ENCODE data around the gene RHOB. TPM values are rescaled to one million over a fixed set of nuclear protein-coding genes. Genes with fewer than 3 reads are reported as not detected.

RHOB gene
- total RNA-seq, 1 experiment from 2014 or later, result 28.1 TPM

DNA sequence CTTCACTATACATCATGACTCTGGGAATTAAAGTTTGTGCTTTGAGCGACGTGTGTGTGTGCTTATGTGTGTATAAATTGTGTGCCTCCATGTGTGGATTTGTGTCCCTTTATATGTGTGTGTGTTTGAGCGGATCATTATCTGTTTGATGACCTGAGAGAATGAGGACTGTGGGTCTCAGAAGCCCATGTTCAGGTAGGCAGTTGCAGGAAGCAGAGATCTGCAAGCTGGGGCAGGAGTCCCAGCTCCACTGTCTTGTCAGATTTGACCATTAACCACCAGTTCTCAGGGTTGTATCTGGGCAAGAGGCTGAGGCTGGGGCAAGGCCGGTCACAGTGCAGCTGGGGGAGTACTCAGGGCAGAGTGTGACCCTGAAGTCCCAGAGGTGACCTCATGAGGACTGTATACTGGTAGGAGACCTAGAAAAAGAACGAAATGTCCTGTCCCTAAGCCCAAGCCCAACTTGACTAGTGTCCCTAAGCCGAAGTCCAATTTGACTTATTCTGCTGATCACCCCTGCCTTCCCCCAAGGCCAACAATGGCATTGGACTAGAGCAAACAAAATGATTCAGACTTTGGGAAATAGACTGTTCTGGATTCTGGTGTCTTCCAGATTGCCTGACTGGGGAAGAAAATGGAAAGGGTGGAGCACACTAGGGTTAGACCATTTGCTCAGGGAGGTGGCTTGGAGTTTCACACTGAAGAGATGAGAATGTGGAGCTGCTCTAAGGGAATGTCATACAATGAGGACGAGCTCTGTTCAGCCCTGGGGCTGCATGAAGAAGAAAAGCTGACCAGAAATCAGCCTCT is 28.1 kb downstream of the RHOB start:
- no peak for DNase-seq (ENCODE audit: unreplicated experiment)
- no peaks in the 10 kb centered on the region for H3K36me3 Mint-ChIP-seq (ENCODE audit: insufficient read depth, unreplicated experiment)
- H3K4me1 Mint-ChIP-seq (ENCODE audit: insufficient read depth, unreplicated experiment), result peaks cover 5% of the 10 kb centered on the region
- no peak for TF ChIP-seq CTCF (IDR thresholded peaks at IDR 0.05; ENCODE audit: unreplicated experiment)
- ChIA-PET POLR2A (no interaction called here), CTCF (interaction anchor here (0.7 kb wide), 3 partner anchors 108 to 348 kb away, joined by 3 to 6 read pairs (median 4); partner anchors contain the start of gene LDAH)
- H3K9me3 Mint-ChIP-seq (ENCODE audit: unreplicated experiment), result no peaks in the 10 kb centered on the region
- no peak overlapping the region for H3K4me3 Mint-ChIP-seq (ENCODE audit: unreplicated experiment)
- no peak overlapping the region for H3K27ac Mint-ChIP-seq (ENCODE audit: low read depth, unreplicated experiment)
- intact Hi-C loops (cut with micrococcal nuclease), result no loop called here
- no peaks in the 10 kb centered on the region for H3K27me3 Mint-ChIP-seq (ENCODE audit: insufficient read depth, unreplicated experiment)
- no TSS peak for BruUV-seq (replicated peaks)

- Mint-ChIP-seq H3K27me3 (ENCODE audit: insufficient read depth, unreplicated experiment) (no peaks in the 10 kb centered on the region), H3K4me1 (ENCODE audit: insufficient read depth, unreplicated experiment) (peaks cover 5% of the 10 kb centered on the region), H3K27ac (ENCODE audit: low read depth, unreplicated experiment) (no peak overlapping the region), H3K9me3 (ENCODE audit: unreplicated experiment) (no peaks in the 10 kb centered on the region), H3K36me3 (ENCODE audit: insufficient read depth, unreplicated experiment) (no peaks in the 10 kb centered on the region), H3K4me3 (ENCODE audit: unreplicated experiment) (no peak overlapping the region)
- POLR2A ChIA-PET, result interaction anchor here (1.0 kb wide), 1 partner anchor 11 kb away, joined by 5 read pairs; no protein-coding TSS in a partner anchor
- DNase-seq (ENCODE audit: unreplicated experiment), result no peak
- no peak for TF ChIP-seq CTCF (IDR thresholded peaks at IDR 0.05; ENCODE audit: unreplicated experiment)
- intact Hi-C loops (cut with micrococcal nuclease), result no loop called here
- CTCF ChIA-PET, result interaction anchor here (0.7 kb wide), 2 partner anchors 168 to 347 kb away, joined by 3 to 6 read pairs; partner anchors contain the start of gene LDAH
- BruUV-seq (replicated peaks), result no TSS peak
These were observed 28.7 kb downstream of the RHOB start for GRCh38 chr2:20475567-20475952.

DNA sequence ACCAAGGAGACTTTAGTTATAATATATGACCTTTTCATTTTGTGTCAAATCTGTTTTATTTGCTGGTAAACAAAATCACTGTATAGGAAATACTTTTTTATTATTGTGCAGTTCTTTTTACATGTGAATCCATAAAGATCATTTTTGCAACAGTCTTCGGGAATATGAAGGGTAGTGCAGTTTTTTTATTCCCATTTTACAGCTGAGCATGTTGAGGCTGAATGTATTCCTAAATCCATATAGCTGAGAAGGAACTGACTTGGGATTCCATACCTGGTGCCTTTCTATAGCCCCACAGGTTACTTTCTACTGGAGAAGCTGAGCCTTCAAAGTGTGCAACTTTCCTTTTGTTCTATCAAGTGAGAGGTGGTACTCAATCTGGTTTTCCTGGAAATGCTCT is 29.6 kb downstream of the RHOB start:
- H3K36me3 Mint-ChIP-seq (ENCODE audit: insufficient read depth, unreplicated experiment), result no peaks in the 10 kb centered on the region
- no peak overlapping the region for H3K27ac Mint-ChIP-seq (ENCODE audit: low read depth, unreplicated experiment)
- no peaks in the 10 kb centered on the region for H3K9me3 Mint-ChIP-seq (ENCODE audit: unreplicated experiment)
- ChIA-PET CTCF (interaction anchor here (0.6 to 1.8 kb wide), 3 partner anchors 9 to 487 kb away, joined by 3 to 4 read pairs (median 4); no protein-coding TSS in a partner anchor), POLR2A (interaction anchor here (1.0 kb wide), 1 partner anchor 10 kb away, joined by 5 read pairs; no protein-coding TSS in a partner anchor)
- no TSS peak for BruUV-seq (replicated peaks)
- peaks cover 5% of the 10 kb centered on the region for H3K4me1 Mint-ChIP-seq (ENCODE audit: insufficient read depth, unreplicated experiment)
- H3K27me3 Mint-ChIP-seq (ENCODE audit: insufficient read depth, unreplicated experiment), result no peaks in the 10 kb centered on the region
- no peak overlapping the region for H3K4me3 Mint-ChIP-seq (ENCODE audit: unreplicated experiment)
- intact Hi-C loops (cut with micrococcal nuclease), result no loop called here
- DNase-seq (ENCODE audit: unreplicated experiment), result no peak
- no peak for TF ChIP-seq CTCF (IDR thresholded peaks at IDR 0.05; ENCODE audit: unreplicated experiment)

DNA sequence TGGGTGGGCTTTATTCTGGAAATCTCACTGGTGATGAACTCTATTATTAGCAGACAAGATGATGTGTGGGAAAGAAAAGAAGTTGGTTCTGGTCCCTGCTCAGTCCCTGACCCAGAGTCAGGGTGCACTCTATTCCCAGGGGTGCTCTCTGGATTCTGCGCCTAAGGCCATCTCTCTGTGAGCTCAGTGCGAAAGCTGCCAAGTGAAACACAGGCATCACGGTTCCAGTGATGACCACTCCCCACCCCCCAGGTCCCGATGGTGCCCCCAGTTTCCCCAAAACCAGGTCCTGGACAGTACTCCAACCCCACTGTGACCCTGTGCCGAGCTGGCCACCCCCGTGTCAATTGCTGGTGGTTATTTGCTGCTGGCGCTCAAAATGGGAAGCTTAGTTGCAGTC is 30.1 kb downstream of the RHOB start:
- POLR2A ChIA-PET, result interaction anchor here (1.0 to 1.3 kb wide), 2 partner anchors 10 to 30 kb away, joined by 4 to 5 read pairs; partner anchors contain the start of gene RHOB
- no peak overlapping the region for H3K27ac Mint-ChIP-seq (ENCODE audit: low read depth, unreplicated experiment)
- no peaks in the 10 kb centered on the region for H3K9me3 Mint-ChIP-seq (ENCODE audit: unreplicated experiment)
- intact Hi-C loops (cut with micrococcal nuclease), result no loop called here
- DNase-seq (ENCODE audit: unreplicated experiment), result no peak
- peaks cover 4% of the 10 kb centered on the region for H3K4me1 Mint-ChIP-seq (ENCODE audit: insufficient read depth, unreplicated experiment)
- BruUV-seq (replicated peaks), result no TSS peak
- H3K4me3 Mint-ChIP-seq (ENCODE audit: unreplicated experiment), result no peak overlapping the region
- no peaks in the 10 kb centered on the region for H3K36me3 Mint-ChIP-seq (ENCODE audit: insufficient read depth, unreplicated experiment)
- H3K27me3 Mint-ChIP-seq (ENCODE audit: insufficient read depth, unreplicated experiment), result no peaks in the 10 kb centered on the region
- CTCF ChIA-PET, result interaction anchor here (0.6 to 1.8 kb wide), 5 partner anchors 9 to 486 kb away, joined by 3 to 5 read pairs (median 4); no protein-coding TSS in a partner anchor
- no peak for TF ChIP-seq CTCF (IDR thresholded peaks at IDR 0.05; ENCODE audit: unreplicated experiment)

Measured in MCF 10A (cell line).